Measurements from ENCODE around the gene FES.

GRCh38 chr15:90913398-90913944 is 29.2 kb downstream of the FES start:
- no peak for TF ChIP-seq TAF1 (IDR thresholded peaks at IDR 0.05; ENCODE audit: low read depth)
- TF ChIP-seq REST (IDR thresholded peaks at IDR 0.05; ENCODE audit: low read depth) = no peak
- TF ChIP-seq EP300 (IDR thresholded peaks at IDR 0.05; ENCODE audit: borderline replicate concordance) = no peak
- no peak for TF ChIP-seq ZBTB7A (IDR thresholded peaks at IDR 0.05; ENCODE audit: low read depth)
- TF ChIP-seq CREB1 (IDR thresholded peaks at IDR 0.05; ENCODE audit: low read depth) = no peak
- no peak for TF ChIP-seq MAX (IDR thresholded peaks at IDR 0.05)

Data from Ishikawa (cell line).